ENCODE results near the gene UNC45B. TPM values are rescaled to one million over a fixed set of nuclear protein-coding genes. Genes with fewer than 3 reads are reported as not detected.

UNC45B gene
- total RNA-seq, 1 experiment from 2014 or later = 0.07 TPM

GRCh38 chr17:35132816-35133550 is 14.6 kb upstream of the UNC45B start:
- no peaks in the 10 kb centered on the region for H3K4me1 Mint-ChIP-seq
- H3K36me3 Mint-ChIP-seq = peaks cover 67% of the 10 kb centered on the region
- CTCF ChIA-PET = no interaction called here
- H3K9me3 Mint-ChIP-seq = 0 out of 2 replicates have a peak, but pooled peaks cover 5% of the 10 kb centered on the region
- POLR2A ChIA-PET = no interaction called here
- no peak for TF ChIP-seq ZSCAN18 (CRISPR knock-in tag; IDR thresholded peaks at IDR 0.05)
- no peak for TF ChIP-seq HMGXB4 (CRISPR knock-in tag; IDR thresholded peaks at IDR 0.05)
- TF ChIP-seq ATF6 (CRISPR knock-in tag; IDR thresholded peaks at IDR 0.05) = no peak
- TF ChIP-seq IRF2 (CRISPR knock-in tag; IDR thresholded peaks at IDR 0.05; ENCODE audit: borderline replicate concordance, low read depth) = no peak
- no peak for TF ChIP-seq MAX (CRISPR knock-in tag; IDR thresholded peaks at IDR 0.05)
- TF ChIP-seq ZNF425 (CRISPR knock-in tag; conservative IDR thresholded peaks at IDR 0.05) = no peak
- TF ChIP-seq ZNF138 (CRISPR knock-in tag; conservative IDR thresholded peaks at IDR 0.05) = no peak
- TF ChIP-seq KAT7 (CRISPR knock-in tag; IDR thresholded peaks at IDR 0.05; ENCODE audit: borderline replicate concordance) = no peak
- no peak for TF ChIP-seq FOXP1 (CRISPR knock-in tag; IDR thresholded peaks at IDR 0.05; ENCODE audit: borderline replicate concordance)
- no peak for TF ChIP-seq RELA (CRISPR knock-in tag; IDR thresholded peaks at IDR 0.05; ENCODE audit: borderline replicate concordance)
- no peak for TF ChIP-seq ZNF281 (CRISPR knock-in tag; IDR thresholded peaks at IDR 0.05)
- TF ChIP-seq NR3C1 (CRISPR knock-in tag; conservative IDR thresholded peaks at IDR 0.05; ENCODE audit: low read depth) = no peak
- no peak for TF ChIP-seq MLX (CRISPR knock-in tag; IDR thresholded peaks at IDR 0.05)
- no peak for TF ChIP-seq PREB (CRISPR knock-in tag; IDR thresholded peaks at IDR 0.05; ENCODE audit: borderline replicate concordance)
- no peak for TF ChIP-seq RORB (CRISPR knock-in tag; IDR thresholded peaks at IDR 0.05)
- TF ChIP-seq ZNF317 (CRISPR knock-in tag; IDR thresholded peaks at IDR 0.05; ENCODE audit: borderline replicate concordance, low read depth) = no peak
- TF ChIP-seq AR (CRISPR knock-in tag; IDR thresholded peaks at IDR 0.05) = no peak
- no peak for TF ChIP-seq ZMAT4 (CRISPR knock-in tag; IDR thresholded peaks at IDR 0.05)
- H3K4me3 Mint-ChIP-seq = no peak overlapping the region
- no peak overlapping the region for H3K27ac Mint-ChIP-seq
- no peaks in the 10 kb centered on the region for H3K27me3 Mint-ChIP-seq (ENCODE audit: low read depth)
- ATAC-seq = no peak
- DNase-seq (ENCODE audit: low spot score) = no peak
